ENCODE data around the gene KLK8. TPM values are rescaled to one million over a fixed set of nuclear protein-coding genes. Genes with fewer than 3 reads are reported as not detected.
A peak's percentile ranks its signal among the peaks of the same experiment; 100 is the strongest.

KLK8 gene
- polyA plus RNA-seq, 1 of the 3 experiments (the other 2 are of a cell fraction), result not detected

- ChIA-PET POLR2A (no interaction called here), CTCF (interaction anchor here (1.1 to 6.0 kb wide), 2 partner anchors 76 to 89 kb away, joined by 4 to 30 read pairs; no protein-coding TSS in a partner anchor)
- no peak for DNase-seq
- Histone ChIP-seq H3K9me3 (no peaks in the 10 kb centered on the region), H3K4me1 (ENCODE audit: control insufficient read depth in 1 of 2, insufficient read depth in 2 of 2, low read depth in 1 of 2, low read length in 1 of 2) (no peaks in the 10 kb centered on the region), H3K9me2 (no peaks in the 10 kb centered on the region), H2AFZ (ENCODE audit: low read depth) (no peak overlapping the region), H3K27me3 (ENCODE audit: insufficient read depth) (peaks cover 76% of the 10 kb centered on the region), H3K4me3 (ENCODE audit: low read depth in 2 of 2, low read length in 1 of 2) (no peak overlapping the region), H3F3A (replicated peaks; ENCODE audit: insufficient read depth) (no peaks in the 10 kb centered on the region), H3K36me3 (replicated peaks in 1 of 2; ENCODE audit: control insufficient read depth in 1 of 2, insufficient read depth in 2 of 2, low read length in 1 of 2) (no peaks in the 10 kb centered on the region), H3K4me2 (peak overlapping the region; percentile 44; the same call in 1 of the 2 replicates), H4K20me1 (ENCODE audit: insufficient read depth) (no peaks in the 10 kb centered on the region), H3K27ac (ENCODE audit: low read depth in 2 of 2, low read length in 1 of 2) (no peak overlapping the region), H3K79me2 (ENCODE audit: insufficient read depth) (no peaks in the 10 kb centered on the region), H3K9ac (no peak overlapping the region)
- WGBS (ENCODE audit: low lambda C conversion rate), result 3% methylated on average over 33 of the region's 68 CpGs
- no peak for TF ChIP-seq RCOR1 (IDR thresholded peaks at IDR 0.05; ENCODE audit: low read length)
- no peak for TF ChIP-seq SMC3 (IDR thresholded peaks at IDR 0.05; ENCODE audit: low read depth, low read length)
- no peak for TF ChIP-seq RFX5 (IDR thresholded peaks at IDR 0.05; ENCODE audit: low read length)
These were observed 17.5 kb upstream of the KLK8 start for GRCh38 chr19:51018745-51019543.

- Histone ChIP-seq H3K4me2 (peak overlapping the region; percentile 41; the same call in 1 of the 2 replicates), H3K4me3 (ENCODE audit: low read depth in 2 of 2, low read length in 1 of 2) (peak overlapping the region in 1 of 2 experiments; percentile 35; a peak in 1 of 4 replicates), H3K9me3 (no peaks in the 10 kb centered on the region), H2AFZ (ENCODE audit: low read depth) (no peak overlapping the region), H3K9ac (no peak overlapping the region), H3K27ac (ENCODE audit: low read depth in 2 of 2, low read length in 1 of 2) (no peak overlapping the region), H3K27me3 (ENCODE audit: insufficient read depth) (peaks cover 74% of the 10 kb centered on the region), H3K79me2 (ENCODE audit: insufficient read depth) (no peaks in the 10 kb centered on the region), H3F3A (replicated peaks; ENCODE audit: insufficient read depth) (no peaks in the 10 kb centered on the region), H3K36me3 (replicated peaks in 1 of 2; ENCODE audit: control insufficient read depth in 1 of 2, insufficient read depth in 2 of 2, low read length in 1 of 2) (no peaks in the 10 kb centered on the region), H3K4me1 (ENCODE audit: control insufficient read depth in 1 of 2, insufficient read depth in 2 of 2, low read depth in 1 of 2, low read length in 1 of 2) (no peaks in the 10 kb centered on the region), H4K20me1 (ENCODE audit: insufficient read depth) (no peaks in the 10 kb centered on the region), H3K9me2 (no peaks in the 10 kb centered on the region)
- DNase-seq, result peak; percentile 83
- TF ChIP-seq TEAD4 (IDR thresholded peaks at IDR 0.05; ENCODE audit: borderline replicate concordance, insufficient read depth) (no peak), NRF1 (IDR thresholded peaks at IDR 0.05; ENCODE audit: low read depth, low read length) (no peak), GABPA (IDR thresholded peaks at IDR 0.05; ENCODE audit: low read depth) (no peak), YY1 (IDR thresholded peaks at IDR 0.05; ENCODE audit: low read depth) (no peak), RAD21 (IDR thresholded peaks at IDR 0.05; ENCODE audit: low read length) (peak; percentile 55), CTCF (IDR thresholded peaks at IDR 0.05) (peak; percentile 75), NFIC (IDR thresholded peaks at IDR 0.05; ENCODE audit: borderline replicate concordance) (no peak), TCF12 (IDR thresholded peaks at IDR 0.05) (no peak), SMC3 (IDR thresholded peaks at IDR 0.05; ENCODE audit: low read depth, low read length) (peak; percentile 30; the same call in 1 of the 2 replicates)
- WGBS (ENCODE audit: low lambda C conversion rate), result 5% methylated on average over 54 of the region's 68 CpGs
- POLR2A ChIA-PET, result no interaction called here
- CTCF ChIA-PET, result interaction anchor here (0.6 to 6.0 kb wide), 19 partner anchors 9 to 826 kb away, joined by 3 to 30 read pairs (median 4); no protein-coding TSS in a partner anchor
These were observed 15.6 kb upstream of the KLK8 start for GRCh38 chr19:51016798-51017683.

Measured in SK-N-SH (cell line).